LNCAP (cell line): ENCODE data around the gene ASCC1.

ENCODE experiments used
- CTCF ChIP-seq: fragments of 450-650 bp; IDR thresholded peaks from 2 replicates; pipeline ENCODE4 v1.5.1; 2017; ENCODE audit warnings: mild to moderate bottlenecking

The ASCC1 gene

DNA sequence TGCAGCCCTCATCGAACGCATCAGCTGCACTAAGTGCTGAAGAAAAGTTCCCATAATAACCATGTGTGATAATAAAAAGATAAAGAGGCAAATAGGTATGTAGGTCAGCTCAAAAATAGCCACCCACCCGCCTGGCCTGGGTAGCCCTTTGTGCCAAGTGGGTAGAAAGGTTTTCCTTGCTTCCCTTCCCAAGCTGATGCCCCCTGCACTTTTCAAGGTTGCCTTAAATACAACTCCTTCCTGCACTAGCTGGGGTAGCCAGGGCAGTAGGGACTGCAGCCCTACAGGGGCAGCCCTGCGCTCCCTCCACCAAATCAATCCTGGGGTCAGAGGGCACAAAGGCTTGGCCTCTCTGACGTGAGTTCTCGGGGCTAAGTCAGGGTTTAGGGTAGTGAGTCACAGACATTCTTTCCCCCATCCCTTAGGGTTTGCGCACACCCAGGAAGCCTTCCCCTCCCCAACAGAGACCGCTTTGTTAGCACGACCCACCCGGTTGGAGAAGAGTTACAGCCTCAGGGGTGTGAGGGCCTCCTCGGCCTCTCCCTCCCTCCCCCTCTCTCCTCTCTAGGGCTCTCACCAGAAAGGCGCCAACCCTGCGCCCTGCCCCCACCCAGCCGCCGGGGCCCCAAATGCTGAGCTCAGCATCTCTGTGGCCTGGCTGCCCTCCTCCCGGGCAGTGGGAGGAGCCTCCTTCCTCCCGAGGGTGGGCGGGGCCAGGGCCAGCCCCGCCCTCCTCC, 44.3 kb upstream of the ASCC1 start:
- TF ChIP-seq CTCF = no peak

- no peak for TF ChIP-seq CTCF
Measured at GRCh38 chr10:72259491-72260238, 43.6 kb upstream of the ASCC1 start.

DNA sequence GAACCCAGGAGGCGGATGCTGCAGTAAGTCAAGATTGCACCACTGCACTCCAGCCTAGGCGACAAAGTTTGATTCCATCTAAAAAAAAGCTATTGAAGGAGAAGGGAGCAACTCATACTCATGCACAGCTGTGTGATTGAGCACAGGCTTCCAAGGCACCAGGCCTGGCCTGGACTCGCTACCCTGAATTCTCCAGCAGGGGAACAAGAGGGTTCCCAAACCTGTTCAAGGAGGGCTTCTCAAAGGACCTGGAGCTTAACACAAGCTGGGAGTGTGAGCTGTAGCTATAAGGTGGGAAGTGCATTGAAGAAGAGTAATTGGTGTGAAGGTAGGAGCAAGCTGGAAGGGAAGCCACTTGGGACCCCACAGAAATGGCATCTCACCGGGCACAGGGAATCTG, 42.5 kb upstream of the ASCC1 start:
- no peak for TF ChIP-seq CTCF

DNA sequence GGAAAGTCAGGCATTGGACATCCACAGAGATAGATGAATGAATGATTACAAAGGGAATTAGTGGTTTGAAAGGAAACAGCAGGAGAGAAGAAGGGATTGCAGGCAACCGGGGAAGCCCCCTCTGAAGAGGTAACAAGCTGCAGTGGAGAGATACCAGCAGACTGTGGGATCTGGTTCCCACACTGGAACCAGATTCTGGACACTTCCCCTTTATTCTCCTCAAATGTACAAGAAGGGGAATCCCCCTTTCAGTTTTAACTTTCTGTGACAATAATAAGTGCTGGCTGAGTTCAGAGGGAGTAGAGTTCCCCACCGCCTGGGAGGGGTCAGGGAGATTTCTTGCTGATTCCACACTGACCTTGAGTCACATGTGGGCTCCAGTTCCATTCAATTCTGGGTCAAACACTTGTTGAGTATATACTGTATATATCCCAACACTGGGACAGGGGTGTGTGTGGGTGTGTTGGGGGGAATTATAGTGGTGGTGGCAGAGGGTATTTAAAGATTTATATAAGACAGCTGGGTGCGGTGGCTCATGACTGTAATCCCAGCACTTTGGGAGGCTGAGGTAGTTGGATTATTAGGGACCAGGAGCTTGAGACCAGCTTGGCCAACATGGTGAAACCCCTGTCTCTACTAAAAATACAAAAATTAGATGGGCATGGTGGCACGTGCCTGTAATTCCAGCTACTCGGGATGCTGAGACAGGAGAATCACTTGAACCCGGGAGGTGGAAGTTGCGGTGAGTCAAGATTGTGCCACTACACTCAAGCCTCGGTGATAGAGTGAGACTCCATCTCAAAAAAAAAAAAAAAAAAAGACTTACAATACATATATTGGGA, 41.2 kb upstream of the ASCC1 start:
- TF ChIP-seq CTCF = no peak

- TF ChIP-seq CTCF = no peak
Measured at GRCh38 chr10:72255977-72256729, 40.1 kb upstream of the ASCC1 start.

DNA sequence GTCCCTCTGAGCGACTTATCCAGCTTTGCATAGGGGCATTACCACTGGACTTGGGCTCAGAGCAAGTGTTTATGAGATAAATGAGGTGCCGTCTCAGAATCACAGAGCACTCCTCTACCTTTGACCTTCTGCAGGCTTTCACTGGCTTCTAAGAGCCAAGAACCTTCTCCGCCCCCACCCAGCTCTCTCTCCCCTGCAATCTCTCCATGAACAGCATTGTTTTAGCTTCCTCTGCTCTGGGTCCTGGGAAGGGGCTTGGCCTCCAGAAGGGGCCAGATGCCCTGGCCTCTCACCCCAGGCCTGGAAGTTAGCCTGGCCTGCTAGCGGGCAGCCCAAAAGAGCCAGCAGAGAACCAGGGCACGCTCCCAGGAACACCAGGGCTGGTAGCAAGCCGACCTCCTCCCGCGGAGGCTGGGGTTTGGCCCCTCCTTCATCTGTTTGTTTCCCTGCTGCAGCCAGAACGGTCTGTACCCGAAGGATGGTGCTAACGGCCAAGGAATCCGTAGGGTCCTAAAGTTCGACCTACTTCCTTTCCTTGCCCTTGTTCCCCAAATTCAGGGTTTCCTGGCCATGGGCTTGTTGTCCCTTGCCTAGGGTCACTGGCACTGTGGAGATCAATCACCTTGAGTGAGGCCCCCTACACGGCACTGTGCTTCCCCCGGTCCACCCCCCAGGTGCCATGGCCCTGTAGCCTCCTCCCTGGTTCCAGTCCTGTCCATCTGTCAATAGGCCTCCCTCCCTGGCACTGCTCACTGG, 38.9 kb upstream of the ASCC1 start:
- TF ChIP-seq CTCF = no peak
